SK-N-SH treated with all-trans-retinoic acid at 6 μM for 48 hours (cell line): ENCODE results near the gene ZNF219.

ENCODE experiments used
- ARNTL ChIP-seq: fragments of 450-650 bp; formaldehyde crosslinking; IDR thresholded peaks from 2 replicates; pipeline ENCODE4 v1.5.0; 2020; ENCODE audit warnings: low read depth, mild to moderate bottlenecking, moderate library complexity, borderline replicate concordance
- POU6F1 ChIP-seq: fragments of 250-450 bp; sonication (Bioruptor Pico); IDR thresholded peaks from 2 replicates; pipeline ENCODE4 v1.8.0; 2021; ENCODE audit warnings: low read depth, mild to moderate bottlenecking, moderate library complexity, borderline replicate concordance
- PPARA ChIP-seq: fragments of 250-450 bp; sonication (Bioruptor Pico); IDR thresholded peaks from 2 replicates; pipeline ENCODE4 v1.5.0; 2020; ENCODE audit warnings: mild to moderate bottlenecking, borderline replicate concordance
- SNAI2 ChIP-seq: fragments of 250-450 bp; sonication (Bioruptor Pico); IDR thresholded peaks from 2 replicates; pipeline ENCODE4 v1.5.0; 2020; ENCODE audit warnings: mild to moderate bottlenecking, moderate library complexity
- TCF4 ChIP-seq: fragments of 250-450 bp; sonication (Bioruptor Pico); IDR thresholded peaks from 2 replicates; pipeline ENCODE4 v1.8.0; 2021; ENCODE audit warnings: mild to moderate bottlenecking, moderate library complexity, borderline replicate concordance

GRCh38 chr14:21136024-21136423 lies 37.6 kb upstream of the ZNF219 start:
- TF ChIP-seq SNAI2 (CRISPR knock-in tag) = no peak
- TF ChIP-seq POU6F1 (CRISPR knock-in tag) = no peak
- no peak for TF ChIP-seq PPARA (CRISPR knock-in tag)
- TF ChIP-seq ARNTL (CRISPR knock-in tag) = no peak
- no peak for TF ChIP-seq TCF4 (CRISPR knock-in tag)
